Mesendoderm (in vitro differentiated cells): Measurements from ENCODE around the gene CDX2.

Experiments
- DNase-seq: peaks from one replicate; pipeline ENCODE4 v3.0.0; 2013
- H2AK5ac ChIP-seq: 2 replicates; pipeline ENCODE4 v1.6.1; 2013; ENCODE audit warnings: low read length, inconsistent platforms
- H2BK120ac ChIP-seq: 2 replicates; pipeline ENCODE4 v1.6.1; 2013; ENCODE audit warnings: low read depth, mild to moderate bottlenecking, low read length, moderate library complexity, mixed read lengths
- H2BK15ac ChIP-seq: replicated peaks from 2 replicates; pipeline ENCODE4 v1.6.1; 2013; ENCODE audit warnings: low read depth, mild to moderate bottlenecking, moderate library complexity
- H2BK5ac ChIP-seq: 2 replicates; pipeline ENCODE4 v1.6.1; 2013; ENCODE audit warnings: low read length, inconsistent platforms
- H3K18ac ChIP-seq: 2 replicates; pipeline ENCODE4 v1.6.1; 2013; ENCODE audit warnings: mild to moderate bottlenecking, low read length, mixed read lengths
- H3K23ac ChIP-seq: one replicate; pipeline ENCODE4 v1.6.1; 2013; ENCODE audit warnings: low read length
- H3K27ac ChIP-seq: 2 replicates; pipeline ENCODE4 v1.5.1; 2013; ENCODE audit warnings: low read depth, mild to moderate bottlenecking, inconsistent platforms, low read length, moderate library complexity
- H3K27me3 ChIP-seq: 2 replicates; pipeline ENCODE4 v1.6.1; 2013; ENCODE audit warnings: low read length, control low read depth, mild to moderate bottlenecking, inconsistent platforms; ENCODE audit not compliant: insufficient read depth, poor library complexity
- H3K36me3 ChIP-seq: 2 replicates; pipeline ENCODE4 v1.6.1; 2013; ENCODE audit warnings: low read length, inconsistent platforms; ENCODE audit not compliant: control insufficient read depth, insufficient read depth
- H3K4ac ChIP-seq: one replicate; pipeline ENCODE4 v1.6.1; 2013; ENCODE audit warnings: low read depth, mild to moderate bottlenecking, low read length, moderate library complexity
- H3K4me1 ChIP-seq: 2 replicates; pipeline ENCODE4 v1.6.1; 2013; ENCODE audit warnings: low read depth, low read length, inconsistent platforms; ENCODE audit not compliant: control insufficient read depth
- H3K4me2 ChIP-seq: 2 replicates; pipeline ENCODE4 v1.6.1; 2013; ENCODE audit warnings: low read length
- H3K4me3 ChIP-seq: 2 replicates; pipeline ENCODE4 v1.5.1; 2013; ENCODE audit warnings: mild to moderate bottlenecking, low read length
- H3K56ac ChIP-seq: one replicate; pipeline ENCODE4 v1.6.1; 2013; ENCODE audit warnings: low read length
- H3K79me1 ChIP-seq: 2 replicates; pipeline ENCODE4 v1.6.1; 2013; ENCODE audit warnings: low read length, inconsistent platforms
- H3K79me2 ChIP-seq: 2 replicates; pipeline ENCODE4 v1.6.1; 2013; ENCODE audit warnings: mild to moderate bottlenecking, low read length; ENCODE audit not compliant: control insufficient read depth, insufficient read depth
- H3K9ac ChIP-seq: 2 replicates; pipeline ENCODE4 v1.6.1; 2013; ENCODE audit warnings: low read length, inconsistent platforms
- H4K5ac ChIP-seq: one replicate; pipeline ENCODE4 v1.6.1; 2013; ENCODE audit warnings: low read length
- H4K8ac ChIP-seq: one replicate; pipeline ENCODE4 v1.6.1; 2013; ENCODE audit warnings: low read depth, mild to moderate bottlenecking, control low read depth, low read length, moderate library complexity
- WGBS: extraction: QIAGEN DNeasy Blood & Tissue Kit; methylation state at CpG from one replicate; pipeline ENCODE4 v1.1.7; 2013; ENCODE audit warnings: low lambda C conversion rate, missing lambda C conversion rate; ENCODE audit not compliant: insufficient coverage; ENCODE audit errors: extremely low coverage; 5-methylcytosine and 5-hydroxymethylcytosine counted together

Gene CDX2

DNA sequence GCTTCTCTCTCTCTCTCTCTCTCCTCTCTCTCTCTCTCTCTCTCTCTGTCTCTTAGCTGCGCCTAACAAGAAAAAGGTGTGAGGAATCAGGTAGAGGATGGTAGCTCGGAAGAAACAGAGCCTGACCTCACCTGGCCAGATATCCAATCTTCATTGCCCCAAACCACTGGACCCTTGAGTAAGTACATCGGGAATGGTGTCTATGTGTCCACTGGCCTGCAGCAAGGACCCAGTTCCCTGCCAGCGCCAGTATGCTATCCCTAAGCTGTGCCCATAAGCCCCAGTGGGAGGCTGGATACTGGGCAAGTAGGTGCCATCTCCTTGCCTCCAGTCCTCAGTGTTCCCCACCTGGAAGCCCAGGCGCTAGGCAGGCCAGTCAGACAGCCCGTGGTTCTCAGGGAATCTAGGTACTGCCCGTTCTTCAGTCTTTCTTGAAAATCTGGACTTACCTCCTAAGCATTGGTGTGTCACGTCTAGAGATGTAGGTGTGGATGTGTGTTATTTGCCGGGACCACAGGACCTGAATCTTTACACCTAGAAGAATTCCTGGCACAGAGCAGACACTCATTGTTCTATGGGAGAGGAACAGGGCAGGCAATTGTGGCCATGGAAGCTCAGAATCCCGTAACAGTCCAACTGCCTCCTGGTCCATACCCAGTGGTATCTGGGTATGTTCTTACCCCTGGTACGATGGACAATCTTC, 12.0 kb upstream of the CDX2 start:
- Histone ChIP-seq H2BK15ac (no peak overlapping the region), H2BK120ac (no peak overlapping the region), H3K9ac (no peak overlapping the region), H3K23ac (no peak overlapping the region), H3K4me1 (peaks cover 2% of the 10 kb centered on the region), H3K18ac (no peak overlapping the region), H3K4me2 (no peak overlapping the region), H3K56ac (no peak overlapping the region), H4K5ac (no peak overlapping the region), H3K79me1 (no peaks in the 10 kb centered on the region), H3K27ac (no peak overlapping the region), H3K36me3 (no peaks in the 10 kb centered on the region), H3K4ac (no peak overlapping the region), H3K79me2 (no peaks in the 10 kb centered on the region), H3K27me3 (peaks cover 62% of the 10 kb centered on the region), H2AK5ac (no peak overlapping the region), H3K4me3 (no peak overlapping the region), H2BK5ac (no peak overlapping the region), H4K8ac (no peak overlapping the region)
- DNase-seq = no peak
- WGBS = no CpG with 5 or more reads among the region's 11 CpGs

- Histone ChIP-seq H3K79me2 (no peaks in the 10 kb centered on the region), H3K9ac (no peak overlapping the region), H3K23ac (no peak overlapping the region), H3K18ac (no peak overlapping the region), H2AK5ac (no peak overlapping the region), H2BK120ac (no peak overlapping the region), H3K27ac (no peak overlapping the region), H3K36me3 (no peaks in the 10 kb centered on the region), H4K8ac (no peak overlapping the region), H3K4me1 (peaks cover 2% of the 10 kb centered on the region), H3K4ac (no peak overlapping the region), H3K27me3 (peaks cover 70% of the 10 kb centered on the region), H4K5ac (no peak overlapping the region), H2BK15ac (no peak overlapping the region), H3K79me1 (no peaks in the 10 kb centered on the region), H3K56ac (no peak overlapping the region), H3K4me2 (no peak overlapping the region), H2BK5ac (no peak overlapping the region), H3K4me3 (no peak overlapping the region)
- WGBS = no CpG with 5 or more reads among the region's 54 CpGs
- DNase-seq = no peak
These were observed 11.3 kb upstream of the CDX2 start for GRCh38 chr13:27980280-27980998.

- Histone ChIP-seq H3K4me1 (peaks cover 2% of the 10 kb centered on the region), H3K27me3 (peaks cover 74% of the 10 kb centered on the region), H4K8ac (no peak overlapping the region), H3K79me2 (no peaks in the 10 kb centered on the region), H3K4ac (no peak overlapping the region), H3K4me3 (no peak overlapping the region), H2BK15ac (no peak overlapping the region), H2BK5ac (no peak overlapping the region), H3K56ac (peak overlapping the region; percentile 5), H4K5ac (no peak overlapping the region), H3K36me3 (no peaks in the 10 kb centered on the region), H3K4me2 (no peak overlapping the region), H3K27ac (no peak overlapping the region), H3K9ac (no peak overlapping the region), H2BK120ac (no peak overlapping the region), H3K79me1 (no peaks in the 10 kb centered on the region), H3K18ac (no peak overlapping the region), H3K23ac (no peak overlapping the region), H2AK5ac (no peak overlapping the region)
- no CpG with 5 or more reads among the region's 15 CpGs for WGBS
- DNase-seq = no peak
These were observed 10.7 kb upstream of the CDX2 start for GRCh38 chr13:27979765-27980279.

DNA sequence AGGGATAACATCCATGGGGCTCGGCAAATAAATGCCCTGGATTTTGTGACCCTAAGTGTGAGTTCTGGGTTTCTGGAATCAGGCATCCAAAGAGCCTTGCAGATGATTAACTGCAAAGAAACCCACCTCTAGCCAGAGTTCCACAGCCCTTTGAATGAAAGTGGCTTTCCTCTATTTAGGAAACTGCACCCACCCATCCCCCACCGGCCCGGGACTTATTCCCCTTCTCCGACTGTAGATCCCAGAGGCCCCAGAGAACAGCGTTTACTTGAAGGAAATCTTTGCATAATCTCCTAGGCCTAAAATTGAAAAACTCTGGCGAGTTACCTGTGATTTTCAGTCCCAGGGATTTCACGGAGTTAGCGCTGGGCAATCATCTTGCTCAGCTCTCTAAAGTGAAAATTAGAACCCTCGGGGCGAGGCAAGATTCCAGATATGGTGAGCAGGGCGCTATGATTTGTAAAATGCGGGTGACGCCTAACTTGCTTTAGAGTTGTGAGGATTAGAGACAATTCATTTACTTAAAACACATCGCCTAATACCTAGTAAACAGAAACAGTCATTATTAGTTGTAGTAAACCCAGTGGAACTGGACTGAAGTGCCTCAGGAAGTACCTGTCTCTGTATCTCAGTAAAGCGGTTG, 10.0 kb upstream of the CDX2 start:
- H2BK5ac ChIP-seq = no peak overlapping the region
- WGBS = no CpG with 5 or more reads among the region's 15 CpGs
- no peak overlapping the region for H2AK5ac ChIP-seq
- no peak overlapping the region for H4K8ac ChIP-seq
- H3K56ac ChIP-seq = no peak overlapping the region
- H3K23ac ChIP-seq = no peak overlapping the region
- peaks cover 80% of the 10 kb centered on the region for H3K27me3 ChIP-seq
- no peaks in the 10 kb centered on the region for H3K79me2 ChIP-seq
- H3K36me3 ChIP-seq = no peaks in the 10 kb centered on the region
- no peak for DNase-seq
- no peak overlapping the region for H3K4me2 ChIP-seq
- no peak overlapping the region for H3K9ac ChIP-seq
- no peak overlapping the region for H3K4ac ChIP-seq
- peaks cover 2% of the 10 kb centered on the region for H3K4me1 ChIP-seq
- no peak overlapping the region for H3K4me3 ChIP-seq
- no peak overlapping the region for H3K27ac ChIP-seq
- H3K18ac ChIP-seq = no peak overlapping the region
- H4K5ac ChIP-seq = no peak overlapping the region
- no peak overlapping the region for H2BK120ac ChIP-seq
- H3K79me1 ChIP-seq = no peaks in the 10 kb centered on the region
- H2BK15ac ChIP-seq = no peak overlapping the region

DNA sequence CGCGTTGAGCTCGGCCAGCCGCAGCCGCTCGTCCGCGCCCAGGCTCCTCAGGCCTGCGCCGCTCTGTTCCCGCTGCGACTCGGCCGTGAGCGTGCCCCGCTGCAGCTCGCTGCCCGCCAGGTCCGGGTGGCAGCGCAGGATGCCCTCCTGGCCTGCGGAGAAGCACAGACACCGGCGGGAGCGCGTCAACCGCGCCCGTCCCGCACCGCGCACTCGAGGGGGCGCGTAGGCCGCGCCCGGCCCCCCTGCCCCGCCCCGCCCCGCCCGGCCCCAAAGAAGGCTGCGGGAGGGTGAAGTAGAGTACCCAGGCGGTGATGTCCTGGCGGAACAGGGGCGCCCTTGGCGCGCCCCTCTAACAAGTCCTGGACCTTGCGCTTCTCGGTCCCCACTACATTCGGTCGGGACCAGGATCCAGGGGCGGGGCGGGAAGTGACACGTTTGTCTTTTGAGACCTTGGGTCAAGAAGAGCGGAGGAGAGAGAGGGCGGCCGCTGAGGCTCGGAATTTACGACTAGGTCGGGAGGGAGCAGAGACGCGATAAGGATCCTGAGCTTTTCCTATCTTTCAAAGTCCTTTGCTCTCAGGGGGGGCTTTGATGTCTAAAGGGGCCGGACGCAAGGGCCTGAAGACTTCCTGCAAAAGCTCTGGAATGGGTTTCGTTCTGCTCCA, 9.3 kb upstream of the CDX2 start:
- peak; percentile 86 for DNase-seq
- no peak overlapping the region for H2BK5ac ChIP-seq
- no peak overlapping the region for H3K4me3 ChIP-seq
- H3K4ac ChIP-seq = no peak overlapping the region
- H4K8ac ChIP-seq = no peak overlapping the region
- peaks cover 84% of the 10 kb centered on the region for H3K27me3 ChIP-seq
- H2BK15ac ChIP-seq = no peak overlapping the region
- H3K79me1 ChIP-seq = no peaks in the 10 kb centered on the region
- H3K36me3 ChIP-seq = no peaks in the 10 kb centered on the region
- H2AK5ac ChIP-seq = no peak overlapping the region
- H2BK120ac ChIP-seq = no peak overlapping the region
- no peak overlapping the region for H3K23ac ChIP-seq
- no peak overlapping the region for H3K27ac ChIP-seq
- H3K4me2 ChIP-seq = peak overlapping the region; percentile 54
- H3K18ac ChIP-seq = no peak overlapping the region
- no peak overlapping the region for H4K5ac ChIP-seq
- peaks cover 2% of the 10 kb centered on the region for H3K4me1 ChIP-seq
- no peaks in the 10 kb centered on the region for H3K79me2 ChIP-seq
- WGBS = no CpG with 5 or more reads among the region's 65 CpGs
- peak overlapping the region; percentile 21 for H3K9ac ChIP-seq
- H3K56ac ChIP-seq = peak overlapping the region; percentile 66
